GM12878 (cell line): Measurements from ENCODE around the gene PDCD5. TPM values are rescaled to one million over a fixed set of nuclear protein-coding genes. Genes with fewer than 3 reads are reported as not detected.
"Not testable (repeated sequence)": the region's sequence is repeated elsewhere in the genome, so short reads cannot be mapped to it uniquely, and the experiment has no call there.

ENCODE experiments used
- ATAC-seq: fragments of 200-7000 bp; cut with Tn5 transposase; 3 replicates; pipeline ENCODE4 v1.9.1; 2020; ENCODE audit warnings: mild to moderate bottlenecking, moderate library complexity
- BruUV-seq: library from RNA; stranded (reverse); fragments of 400-500 nt; replicated peaks from 2 replicates; lab custom pipeline; 2021; lab: Mats Ljungman, UMichigan
- CTCF ChIA-PET: fragments of 300-600 bp; sonication (Branson Sonifier 250); formaldehyde crosslinking; extraction: SDS; loops from one replicate; lab custom pipeline; 2021; ENCODE audit warnings: inconsistent platforms; lab: Yijun Ruan, JAX
- POLR2A ChIA-PET: fragments of 350-600 bp; formaldehyde crosslinking; extraction: SDS; loops from one replicate; lab custom pipeline; 2021; ENCODE audit warnings: inconsistent platforms; lab: Charles Lee
- RAD21 ChIA-PET: fragments of 300-600 bp; sonication (Branson Sonifier 250); formaldehyde crosslinking; loops from one replicate; lab custom pipeline; 2023; ENCODE audit warnings: antibody characterized with exemption; ENCODE audit not compliant: unreplicated experiment; lab: Charles Lee
- SMC1A ChIA-PET: fragments of 300-600 bp; sonication (Branson Sonifier 250); formaldehyde crosslinking; loops from one replicate; lab custom pipeline; 2023; ENCODE audit not compliant: unreplicated experiment, uncharacterized antibody; lab: Charles Lee
- DNase-seq: peaks from one replicate; pipeline ENCODE4 v3.0.0-alpha.2; 2011; ENCODE audit warnings: low read depth, low spot score
- FAIRE-seq: peaks from 3 replicates; lab custom pipeline; 2011; peaks lifted over from hg19 to GRCh38; lab: Jason Lieb, UNC
- H2AFZ ChIP-seq: 2 replicates; pipeline ENCODE4 v1.6.0; 2011; ENCODE audit warnings: low read depth, low read length, control low read depth; ENCODE audit not compliant: control insufficient read depth
- H3K27ac ChIP-seq: 2 replicates; pipeline ENCODE4 v1.5.1; 2011; ENCODE audit warnings: control low read depth; ENCODE audit not compliant: control insufficient read depth, insufficient read depth
- H3K27me3 ChIP-seq, 2 experiments: replicated peaks in 1 of 2; 2 replicates each; pipeline versions ENCODE4 v1.6.0 to v1.6.1; 2011; ENCODE audit warnings: low read length in 1 of 2; ENCODE audit not compliant: control insufficient read depth in 2 of 2, insufficient read depth in 2 of 2
- H3K36me3 ChIP-seq, 2 experiments: 2 replicates each; pipeline ENCODE4 v1.5.1; 2011; ENCODE audit warnings: low read length in 1 of 2; ENCODE audit not compliant: control insufficient read depth in 2 of 2, insufficient read depth in 2 of 2
- H3K4me1 ChIP-seq: 2 replicates; pipeline ENCODE4 v1.6.1; 2011; ENCODE audit warnings: mild to moderate bottlenecking, low read length, moderate library complexity, mixed read lengths; ENCODE audit not compliant: control insufficient read depth, insufficient read depth
- H3K4me2 ChIP-seq: 2 replicates; pipeline ENCODE4 v1.6.0; 2011; ENCODE audit warnings: control low read depth; ENCODE audit not compliant: control insufficient read depth, insufficient read depth
- H3K4me3 ChIP-seq: fragments of 200-600 bp; sonication (generic); 2 replicates; pipeline ENCODE4 v1.5.1; 2016
- H3K79me2 ChIP-seq: 2 replicates; pipeline ENCODE4 v1.6.0; 2011; ENCODE audit warnings: low read length; ENCODE audit not compliant: control insufficient read depth, insufficient read depth
- H3K9ac ChIP-seq: 2 replicates; pipeline ENCODE4 v1.8.0; 2011; ENCODE audit warnings: low read length, control low read depth, mixed read lengths; ENCODE audit not compliant: control insufficient read depth, insufficient read depth
- H3K9me3 ChIP-seq: replicated peaks from 3 replicates; pipeline ENCODE4 v1.5.1; 2011; ENCODE audit warnings: mild to moderate bottlenecking, low read length; ENCODE audit not compliant: control insufficient read depth, insufficient read depth
- H4K20me1 ChIP-seq: 2 replicates; pipeline ENCODE4 v1.6.0; 2011; ENCODE audit not compliant: control insufficient read depth, insufficient read depth
- ETV6 ChIP-seq, 2 experiments: fragments of 450-650 bp in 1 of 2; IDR thresholded peaks in 1 of 2; conservative IDR thresholded peaks in 1 of 2; 2 replicates each; pipeline ENCODE4 v1.6.1; 2014; ENCODE audit warnings: antibody characterized with exemption in 1 of 2, borderline replicate concordance in 1 of 2, low read depth in 1 of 2, mild to moderate bottlenecking in 1 of 2, moderate library complexity in 1 of 2
- JUNB ChIP-seq: IDR thresholded peaks from 2 replicates; pipeline ENCODE4 v1.6.1; 2016; ENCODE audit warnings: antibody characterized with exemption, mild to moderate bottlenecking
- MEF2A ChIP-seq: IDR thresholded peaks from 2 replicates; pipeline ENCODE4 v1.6.1; 2011; ENCODE audit warnings: low read depth, mild to moderate bottlenecking, low read length, moderate library complexity; ENCODE audit not compliant: insufficient read depth
- MEF2B ChIP-seq: fragments of 450-650 bp; IDR thresholded peaks from 2 replicates; pipeline ENCODE4 v1.6.1; 2018; ENCODE audit warnings: mild to moderate bottlenecking, moderate library complexity; ENCODE audit not compliant: partially characterized antibody, poor library complexity, severe bottlenecking
- NFIC ChIP-seq: IDR thresholded peaks from 2 replicates; pipeline ENCODE4 v1.6.1; 2012; ENCODE audit warnings: low read depth, mild to moderate bottlenecking, inconsistent platforms, low read length, moderate library complexity
- TCF7 ChIP-seq: IDR thresholded peaks from 2 replicates; pipeline ENCODE4 v1.6.1; 2014; ENCODE audit warnings: antibody characterized with exemption, borderline replicate concordance
- WGBS: methylation state at CpG from one replicate; pipeline ENCODE4 v1.1.6; 2016; ENCODE audit warnings: low lambda C conversion rate; ENCODE audit not compliant: insufficient replicate concordance, insufficient coverage; ENCODE audit errors: missing lambda C conversion rate; 5-methylcytosine and 5-hydroxymethylcytosine counted together
- in situ Hi-C: fragments of 300-500 bp; cut with MboI; formaldehyde crosslinking; loops from 9 replicates; pipeline ENCODE4 v1.14.3; 2018; ENCODE audit warnings: mixed read lengths
- intact Hi-C: fragments of 100-400 bp; cut with micrococcal nuclease; formaldehyde crosslinking; loops from one replicate; pipeline ENCODE4 v1.14.2; 2022; ENCODE audit not compliant: unreplicated experiment
- polyA plus RNA-seq, 11 experiments: library from polyadenylated mRNA; depleted of rRNA in 4 of 11; unstranded in 6 of 11; stranded (reverse) in 5 of 11; fragments of >200 nt; fragmentation: Nextera tagmentation in 4 of 11; fragmentation: Illumina TruSeq in 1 of 11; extraction: Ambion mirVana in 4 of 11; extraction: Trizol in 1 of 11; gene quantifications; 1 replicate in 1 of 11; 2 replicates in 10 of 11; pipeline versions ENCODE4 v1.2.1 to v1.2.3, GENCODE V29; 2011 to 2016; ENCODE audit warnings: inconsistent platforms in 2 of 11, missing spikeins in 2 of 11, low read depth in 1 of 11
- total RNA-seq, 4 experiments: library from RNA; depleted of rRNA in 3 of 4; stranded (reverse); fragments of >200 nt in 3 of 4; fragmentation: Illumina TruSeq in 1 of 4; extraction: Trizol in 1 of 4; gene quantifications; 2 replicates each; pipeline versions ENCODE4 v1.2.1 to v1.2.3, GENCODE V29; 2013 to 2021

The PDCD5 gene
- total and polyA plus RNA-seq, 10 of the 15 experiments (the other 5 are each of a cell fraction or from before 2014, with no cell fraction given) = 124 to 556 (median 227) TPM

- RAD21 ChIA-PET, H3K4me1 ChIP-seq, H3K4me2 ChIP-seq, H2AFZ ChIP-seq, H4K20me1 ChIP-seq, CTCF ChIA-PET, H3K27me3 ChIP-seq, H3K9me3 ChIP-seq, H3K79me2 ChIP-seq, SMC1A ChIA-PET, DNase-seq, H3K9ac ChIP-seq, BruUV-seq, H3K4me3 ChIP-seq, H3K27ac ChIP-seq, FAIRE-seq, POLR2A ChIA-PET, ATAC-seq: not testable (repeated sequence)
- WGBS = 82% methylated on average over 6 of the region's 8 CpGs
- intact Hi-C loops = loop anchor here (10.0 kb wide), 1 partner anchor 387 kb away; the partner anchor contains the start of genes CEP89 and FAAP24
- peaks cover 2 to 20% of the 10 kb centered on the region in 2 experiments for H3K36me3 ChIP-seq
- in situ Hi-C loops = loop anchor here (10.0 kb wide), 1 partner anchor 183 kb away; the partner anchor contains the start of gene DPY19L3
Observed at GRCh38 chr19:32587747-32588504, 6.9 kb downstream of the PDCD5 start.

GRCh38 chr19:32594021-32594420 is 13.0 kb downstream of the PDCD5 start:
- Histone ChIP-seq H3K27ac (peak overlapping the region; percentile 15; the same call in 1 of the 2 replicates), H3K4me3 (no peak overlapping the region), H3K9ac (no peak overlapping the region), H4K20me1 (no peaks in the 10 kb centered on the region), H3K79me2 (no peaks in the 10 kb centered on the region), H3K4me2 (no peak overlapping the region), H3K4me1 (no peaks in the 10 kb centered on the region), H3K36me3 (peaks cover 4 to 24% of the 10 kb centered on the region in 2 experiments; a peak in 3 of 4 replicates), H3K9me3 (no peaks in the 10 kb centered on the region; the same call in 2 of the 3 replicates), H2AFZ (no peak overlapping the region), H3K27me3 (no peaks in the 10 kb centered on the region)
- ChIA-PET RAD21 (no interaction called here), SMC1A (interaction anchor here (0.9 kb wide), 1 partner anchor 9 kb away, joined by 3 read pairs; no protein-coding TSS in a partner anchor), CTCF (interaction anchor here (1.2 kb wide), 1 partner anchor 9 kb away, joined by 5 read pairs; no protein-coding TSS in a partner anchor), POLR2A (interaction anchor here (1.1 to 1.2 kb wide), 2 partner anchors 11 to 13 kb away, joined by 3 to 4 read pairs; partner anchors contain the start of gene PDCD5)
- no TSS peak for BruUV-seq
- no peak for ATAC-seq
- TF ChIP-seq MEF2A (peak; percentile 65; the same call in 1 of the 2 replicates), NFIC (peak; percentile 28; the same call in 1 of the 2 replicates), MEF2B (no peak), JUNB (peak; percentile 61), TCF7 (0 out of 2 replicates have a peak, but pooled peaks have one; percentile 62), ETV6 (conservative IDR thresholded peaks at IDR 0.05 in 1 of 2, IDR thresholded peaks at IDR 0.05 in 1 of 2; ENCODE audit: borderline replicate concordance in 1 of 2, low read depth in 1 of 2) (no peak)
- WGBS = 44% methylated on average over 2 of the region's 2 CpGs
- in situ Hi-C loops (no loop called here), intact Hi-C loops (no loop called here)
- no peak for FAIRE-seq
- no peak for DNase-seq
